Vagina (tissue), 2 donors: ENCODE results near the gene PLOD1.

Experiments used
- CTCF ChIP-seq, 3 experiments: fragments of 450-650 bp in 2 of 3; fragments of 200-600 bp in 1 of 3; sonication (generic) in 1 of 3; IDR thresholded peaks; one replicate each; pipeline ENCODE4 v1.5.1; 2017 to 2019; ENCODE audit warnings: antibody characterized with exemption in 3 of 3, mild to moderate bottlenecking in 2 of 3, moderate library complexity in 2 of 3
- POLR2A ChIP-seq, 2 donors: fragments of 450-650 bp; IDR thresholded peaks; one replicate each; pipeline ENCODE4 v1.6.1; 2017; ENCODE audit warnings: antibody characterized with exemption in 2 of 2, mild to moderate bottlenecking in 2 of 2, moderate library complexity in 2 of 2
- POLR2AphosphoS5 ChIP-seq, 2 donors: sonication (generic); formaldehyde crosslinking; IDR thresholded peaks; one replicate each; pipeline ENCODE4 v1.9.0; 2017; ENCODE audit warnings: antibody characterized with exemption in 2 of 2, mild to moderate bottlenecking in 2 of 2, low read depth in 1 of 2; ENCODE audit not compliant: insufficient read depth in 1 of 2

- TF ChIP-seq CTCF (IDR thresholded peaks at IDR 0.05) = no peak
- TF ChIP-seq POLR2AphosphoS5 (IDR thresholded peaks at IDR 0.05; ENCODE audit: insufficient read depth in 1 of 2, low read depth in 1 of 2) = no peak
- TF ChIP-seq POLR2A (IDR thresholded peaks at IDR 0.05) = no peak
These were observed 6.5 kb upstream of the PLOD1 start for GRCh38 chr1:11927866-11928592.
